Lung (tissue), 12 donors: ENCODE data around the gene POU4F1. TPM values are rescaled to one million over a fixed set of nuclear protein-coding genes. Genes with fewer than 3 reads are reported as not detected.

Experiments
- ATAC-seq: fragments of 200-7000 bp; cut with Tn5 transposase; one replicate; pipeline ENCODE4 v1.9.1; 2020; ENCODE audit warnings: moderate number of reproducible peaks; ENCODE audit not compliant: insufficient read depth, low FRiP score
- DNase-seq, 3 donors: peaks; one replicate each; pipeline ENCODE4 v3.0.0-alpha.2; 2013 to 2017
- H3K27ac ChIP-seq, 2 donors: one replicate each; pipeline ENCODE4 v1.5.1; 2013; ENCODE audit warnings: mild to moderate bottlenecking in 2 of 2, moderate library complexity in 2 of 2, control low read depth in 1 of 2, inconsistent platforms in 1 of 2, low read depth in 1 of 2, low read length in 1 of 2
- H3K27me3 ChIP-seq, 3 donors: one replicate each; pipeline ENCODE4 v1.5.1; 2013; ENCODE audit warnings: low read length in 2 of 3; ENCODE audit not compliant: control insufficient read depth in 3 of 3, insufficient read depth in 3 of 3
- H3K36me3 ChIP-seq, 4 donors: one replicate each; pipeline ENCODE4 v1.5.1; 2013; ENCODE audit warnings: low read length in 4 of 4, mild to moderate bottlenecking in 1 of 4, moderate library complexity in 1 of 4; ENCODE audit not compliant: control insufficient read depth in 4 of 4, insufficient read depth in 4 of 4
- H3K4me1 ChIP-seq, 5 donors: one replicate each; pipeline ENCODE4 v1.5.1; 2013; ENCODE audit warnings: low read length in 5 of 5, mild to moderate bottlenecking in 2 of 5, moderate library complexity in 1 of 5; ENCODE audit not compliant: control insufficient read depth in 5 of 5, insufficient read depth in 5 of 5
- H3K4me3 ChIP-seq: one replicate; pipeline ENCODE4 v1.5.1; 2013; ENCODE audit warnings: mild to moderate bottlenecking, control low read depth, moderate library complexity
- H3K9ac ChIP-seq, 2 donors: one replicate each; pipeline ENCODE4 v1.5.1; 2013; ENCODE audit warnings: low read length in 2 of 2, control low read depth in 1 of 2; ENCODE audit not compliant: insufficient read depth in 1 of 2
- H3K9me3 ChIP-seq, 4 donors: one replicate each; pipeline ENCODE4 v1.5.1; 2013; ENCODE audit warnings: low read length in 3 of 4, mild to moderate bottlenecking in 1 of 4, moderate library complexity in 1 of 4; ENCODE audit not compliant: control insufficient read depth in 4 of 4, insufficient read depth in 3 of 4
- CTCF ChIP-seq: IDR thresholded peaks from 2 replicates; pipeline ENCODE4 v1.5.1; 2012; ENCODE audit warnings: mild to moderate bottlenecking; ENCODE audit errors: control extremely low read depth, extremely low read depth
- WGBS, 2 donors: extraction: QIAGEN DNeasy Blood & Tissue Kit; methylation state at CpG; one replicate each; pipeline ENCODE4 v1.1.7; 2013; 5-methylcytosine and 5-hydroxymethylcytosine counted together
- polyA plus RNA-seq, 2 donors: library from polyadenylated mRNA; stranded (reverse); fragments of 200-250 nt; gene quantifications; one replicate each; pipeline ENCODE4 v1.2.1, GENCODE V29; 2013
- total RNA-seq, 2 donors: library from RNA; depleted of rRNA in 1 of 2; stranded (reverse); fragments of >200 nt in 1 of 2; gene quantifications; one replicate each; pipeline ENCODE4 v1.2.1, GENCODE V29; 2014 to 2021
- donor health status: control.
- donor health status: control.
- donor health status: Bipolar disorder and iron deficiency.
- donor health status: healthy.
- donor health status: DM: yes; HTN: yes; CAD: no.

The POU4F1 gene
- total and polyA plus RNA-seq, 4 donors, result not detected

GRCh38 chr13:78632996-78633395 is 29.6 kb upstream of the POU4F1 start:
- no peak overlapping the region for H3K27ac ChIP-seq
- no peak overlapping the region for H3K4me3 ChIP-seq
- ATAC-seq (no peak), DNase-seq (no peak)
- H3K9ac ChIP-seq, result no peak overlapping the region
- H3K4me1 ChIP-seq, result no peaks in the 10 kb centered on the region
- peaks cover 12 to 26% (median 22%) of the 10 kb centered on the region in 4 donors for H3K36me3 ChIP-seq
- H3K27me3 ChIP-seq, result no peaks in the 10 kb centered on the region
- TF ChIP-seq CTCF, result no peak
- no peaks in the 10 kb centered on the region for H3K9me3 ChIP-seq
- 63 to 91% methylated on average over 4 of the region's 4 CpGs for WGBS, 2 donors

GRCh38 chr13:78631077-78631476 is 27.7 kb upstream of the POU4F1 start:
- Histone ChIP-seq H3K27ac (no peak overlapping the region), H3K9me3 (no peaks in the 10 kb centered on the region), H3K4me3 (no peak overlapping the region), H3K4me1 (no peaks in the 10 kb centered on the region), H3K9ac (no peak overlapping the region), H3K27me3 (no peaks in the 10 kb centered on the region), H3K36me3 (peaks cover 8 to 21% (median 17%) of the 10 kb centered on the region in 4 donors)
- DNase-seq, result no peak
- no peak for TF ChIP-seq CTCF
- no peak for ATAC-seq
- WGBS, 2 donors, result 96 to 97% methylated on average over 1 of the region's 1 CpG

GRCh38 chr13:78630511-78630910 is 27.2 kb upstream of the POU4F1 start:
- H3K36me3 ChIP-seq, result peaks cover 7 to 23% (median 18%) of the 10 kb centered on the region in 4 donors
- H3K4me1 ChIP-seq, result no peaks in the 10 kb centered on the region
- ATAC-seq (no peak), DNase-seq (no peak)
- no peak overlapping the region for H3K27ac ChIP-seq
- no peak overlapping the region for H3K9ac ChIP-seq
- H3K9me3 ChIP-seq, result no peaks in the 10 kb centered on the region
- no peak for TF ChIP-seq CTCF
- 89 to 93% methylated on average over 1 of the region's 1 CpG for WGBS, 2 donors
- H3K4me3 ChIP-seq, result no peak overlapping the region
- no peaks in the 10 kb centered on the region for H3K27me3 ChIP-seq

- no peak for ATAC-seq
- no peak for TF ChIP-seq CTCF
- 93 to 97% methylated on average over 2 of the region's 2 CpGs for WGBS, 2 donors
- no peak for DNase-seq
- Histone ChIP-seq H3K27ac (no peak overlapping the region), H3K4me3 (no peak overlapping the region), H3K27me3 (no peaks in the 10 kb centered on the region), H3K4me1 (no peaks in the 10 kb centered on the region), H3K9ac (no peak overlapping the region), H3K36me3 (peaks cover 2 to 10% (median 5%) of the 10 kb centered on the region in 4 donors), H3K9me3 (no peaks in the 10 kb centered on the region)
Measured at GRCh38 chr13:78625384-78625783, 22.0 kb upstream of the POU4F1 start.
